Right lobe of liver (tissue), 6 donors: ENCODE data around the gene ATXN1. TPM values are rescaled to one million over a fixed set of nuclear protein-coding genes. Genes with fewer than 3 reads are reported as not detected.

Source experiments
- ATAC-seq, 4 donors: fragments of 200-7000 bp; cut with Tn5 transposase; one replicate each; pipeline ENCODE4 v1.9.1; 2020; ENCODE audit warnings: mild to moderate bottlenecking in 4 of 4, moderate library complexity in 4 of 4
- DNase-seq, 3 donors: peaks; one replicate each; pipeline ENCODE4 v3.0.0-alpha.2; 2020
- H3K27ac ChIP-seq, 3 donors: fragments of 200-600 bp; one replicate each; pipeline ENCODE4 v1.8.0; 2022
- H3K27me3 ChIP-seq, 2 donors: fragments of 200-600 bp; one replicate each; pipeline ENCODE4 v1.8.0; 2022
- H3K36me3 ChIP-seq, 4 donors: fragments of 200-600 bp; sonication (generic) in 1 of 4; one replicate each; pipeline versions ENCODE4 v1.5.1 to v1.8.0; 2017 to 2022; ENCODE audit warnings: control low read depth in 1 of 4
- H3K4me1 ChIP-seq, 4 donors: fragments of 200-600 bp; sonication (generic) in 1 of 4; one replicate each; pipeline versions ENCODE4 v1.5.1 to v1.8.0; 2017 to 2022; ENCODE audit warnings: control low read depth in 1 of 4
- H3K4me3 ChIP-seq, 3 donors: fragments of 200-600 bp; one replicate each; pipeline ENCODE4 v1.8.0; 2022
- H3K9me3 ChIP-seq, 4 donors: fragments of 200-600 bp; sonication (generic) in 1 of 4; one replicate each; pipeline versions ENCODE4 v1.5.1 to v1.8.0; 2017 to 2022; ENCODE audit warnings: control low read depth in 1 of 4
- CTCF ChIP-seq, 4 donors: fragments of 200-600 bp in 3 of 4; fragments of 450-650 bp in 1 of 4; IDR thresholded peaks; one replicate each; pipeline versions ENCODE4 v1.5.1 to v1.8.0; 2016 to 2022; ENCODE audit warnings: antibody characterized with exemption in 4 of 4, mild to moderate bottlenecking in 2 of 4
- POLR2A ChIP-seq: fragments of 450-650 bp; IDR thresholded peaks from one replicate; pipeline ENCODE4 v1.6.1; 2017; ENCODE audit warnings: antibody characterized with exemption, mild to moderate bottlenecking
- WGBS: methylation state at CpG from one replicate; pipeline ENCODE4 v1.1.6; 2018; ENCODE audit warnings: low coverage, low lambda C conversion rate; ENCODE audit not compliant: insufficient coverage; ENCODE audit errors: missing lambda C conversion rate; 5-methylcytosine and 5-hydroxymethylcytosine counted together
- intact Hi-C, 2 donors: fragments of 100-400 bp; cut with DNase I; formaldehyde crosslinking; loops; one replicate each; pipeline versions ENCODE4 v1.11.2 to v1.14.1; 2022
- total RNA-seq, 6 experiments: library from RNA; depleted of rRNA in 2 of 6; stranded (reverse); fragments of >200 nt in 2 of 6; fragmentation: NEBNext Ultra II Directional in 3 of 6; extraction: Animal tissue kit (Norgen Biotek cat#: 25700) in 3 of 6; gene quantifications; one replicate each; pipeline versions ENCODE4 v1.1.0 to v1.2.4, GENCODE V29; 2016 to 2023
- donor health status: DM: no; HTN: yes; CAD: no.
- donor health status: DM: no; HTN: no; CAD: no.
- donor health status: DM: no; HTN: no; CAD: no.
- donor health status: DM: no; HTN: yes; CAD: no.
- donor health status: DM: no; HTN: yes; CAD: no.

Gene ATXN1
- total RNA-seq, 6 experiments from 2014 or later, result 23.2 to 28.7 (median 25.0) TPM

- 84% methylated on average over 9 of the region's 10 CpGs for WGBS
These were observed 507.7 kb downstream of the ATXN1 start for GRCh38 chr6:16253399-16254144.

GRCh38 chr6:16252686-16253299 is 508.5 kb downstream of the ATXN1 start:
- H3K4me3 ChIP-seq, result no peak overlapping the region
- H3K4me1 ChIP-seq, result no peaks in the 10 kb centered on the region
- intact Hi-C loops, result no loop called here
- DNase-seq (no peak), ATAC-seq (no peak)
- no peak overlapping the region for H3K27ac ChIP-seq
- no peaks in the 10 kb centered on the region for H3K9me3 ChIP-seq
- WGBS, result 90% methylated on average over 2 of the region's 2 CpGs
- H3K27me3 ChIP-seq, result no peaks in the 10 kb centered on the region
- no peaks in the 10 kb centered on the region for H3K36me3 ChIP-seq
- TF ChIP-seq CTCF (IDR thresholded peaks at IDR 0.05), result no peak
- TF ChIP-seq POLR2A, result no peak

More at GRCh38 chr6:16253399-16254144, 507.7 kb downstream of the ATXN1 start:
- intact Hi-C loops, result no loop called here
- ATAC-seq, result no peak
- H3K36me3 ChIP-seq, result no peaks in the 10 kb centered on the region
- no peaks in the 10 kb centered on the region for H3K4me1 ChIP-seq
- no peaks in the 10 kb centered on the region for H3K27me3 ChIP-seq
- no peak for TF ChIP-seq CTCF (IDR thresholded peaks at IDR 0.05)
- no peak for DNase-seq
- no peak overlapping the region for H3K4me3 ChIP-seq
- H3K27ac ChIP-seq, result no peak overlapping the region
- H3K9me3 ChIP-seq, result no peaks in the 10 kb centered on the region

- DNase-seq (no peak), ATAC-seq (no peak)
- no peak for TF ChIP-seq CTCF (IDR thresholded peaks at IDR 0.05)
- no peak for TF ChIP-seq POLR2A
- no peaks in the 10 kb centered on the region for H3K4me1 ChIP-seq
- intact Hi-C loops, result no loop called here
- H3K36me3 ChIP-seq, result no peaks in the 10 kb centered on the region
- no peak overlapping the region for H3K27ac ChIP-seq
- no peaks in the 10 kb centered on the region for H3K9me3 ChIP-seq
- WGBS, result 100% methylated on average over 1 of the region's 2 CpGs
- no peak overlapping the region for H3K4me3 ChIP-seq
- H3K27me3 ChIP-seq, result no peaks in the 10 kb centered on the region
These were observed 509.6 kb downstream of the ATXN1 start for GRCh38 chr6:16251706-16252105.

- Histone ChIP-seq H3K27ac (no peak overlapping the region), H3K4me1 (peaks cover 0 to 4% (median 0%) of the 10 kb centered on the region in 4 donors), H3K9me3 (no peaks in the 10 kb centered on the region), H3K27me3 (no peaks in the 10 kb centered on the region), H3K36me3 (no peaks in the 10 kb centered on the region), H3K4me3 (no peak overlapping the region)
- DNase-seq, result no peak
- no peak for TF ChIP-seq POLR2A
- no peak for TF ChIP-seq CTCF (IDR thresholded peaks at IDR 0.05)
- no peak for ATAC-seq
- intact Hi-C loops, result loop anchor here in 1 of 2 donors (10.0 kb wide), 1 partner anchor 75 kb away; no protein-coding TSS in a partner anchor
- 86% methylated on average over 1 of the region's 1 CpG for WGBS
These were observed 511.3 kb downstream of the ATXN1 start for GRCh38 chr6:16249971-16250370.
